Neural cell (in vitro differentiated cells): ENCODE measurements around the gene ROR1. TPM values are rescaled to one million over a fixed set of nuclear protein-coding genes. Genes with fewer than 3 reads are reported as not detected.

Source experiments
- H2AFZ ChIP-seq: fragments of 200-600, 300-800 bp; sonication (generic), shearing (Covaris generic); 2 replicates; pipeline ENCODE4 v1.6.0; 2014; ENCODE audit warnings: low read depth, mild to moderate bottlenecking, antibody characterized with exemption, low read length, moderate library complexity
- H3F3A ChIP-seq: fragments of 200-600 bp; shearing (Covaris generic); 2 replicates; pipeline ENCODE4 v1.6.1; 2016; ENCODE audit warnings: mild to moderate bottlenecking, moderate library complexity, mixed read lengths, antibody characterized with exemption, low read length; ENCODE audit not compliant: insufficient read depth, poor library complexity, severe bottlenecking
- H3K27ac ChIP-seq: fragments of 200-600, 300-800 bp; sonication (generic), shearing (Covaris generic); 2 replicates; pipeline ENCODE4 v1.5.1; 2014; ENCODE audit warnings: mild to moderate bottlenecking, low read length, moderate library complexity
- H3K27me3 ChIP-seq: fragments of 300-800, 200-600 bp; sonication (generic), shearing (Covaris generic); 2 replicates; pipeline ENCODE4 v1.6.0; 2014; ENCODE audit warnings: mild to moderate bottlenecking, low read depth, low read length, moderate library complexity; ENCODE audit not compliant: insufficient read depth
- H3K36me3 ChIP-seq: fragments of 300-800, 200-600 bp; sonication (generic), shearing (Covaris generic); 2 replicates; pipeline ENCODE4 v1.5.1; 2014; ENCODE audit warnings: mild to moderate bottlenecking, antibody characterized with exemption, low read length, moderate library complexity; ENCODE audit not compliant: insufficient read depth
- H3K4me2 ChIP-seq: fragments of 300-800, 200-600 bp; sonication (generic), shearing (Covaris generic); 2 replicates; pipeline ENCODE4 v1.6.0; 2014; ENCODE audit warnings: mild to moderate bottlenecking, low read length
- H3K4me3 ChIP-seq: fragments of 300-800, 200-600 bp; sonication (generic), shearing (Covaris generic); 2 replicates; pipeline ENCODE4 v1.5.1; 2014; ENCODE audit warnings: mild to moderate bottlenecking, low read length, moderate library complexity
- H3K79me2 ChIP-seq: fragments of 200-600 bp; shearing (Covaris generic); replicated peaks from 2 replicates; pipeline ENCODE4 v1.6.0; 2014; ENCODE audit warnings: mild to moderate bottlenecking, low read length, moderate library complexity; ENCODE audit not compliant: insufficient read depth
- H3K9ac ChIP-seq: fragments of 300-800, 200-600 bp; sonication (generic), shearing (Covaris generic); 2 replicates; pipeline ENCODE4 v1.6.1; 2016; ENCODE audit warnings: mild to moderate bottlenecking, low read length, mixed read lengths
- H3K9me2 ChIP-seq: fragments of 200-600 bp; shearing (Covaris generic); 2 replicates; pipeline ENCODE4 v1.6.1; 2016; ENCODE audit warnings: mild to moderate bottlenecking, low read length, mixed read lengths; ENCODE audit not compliant: insufficient read depth
- H3K9me3 ChIP-seq: fragments of 200-600, 300-800 bp; sonication (generic), shearing (Covaris generic); 2 replicates; pipeline ENCODE4 v1.6.1; 2016; ENCODE audit warnings: mild to moderate bottlenecking, mixed run types, low read length, moderate library complexity, mixed read lengths
- H4K20me1 ChIP-seq: fragments of 200-600 bp; shearing (Covaris generic); 2 replicates; pipeline ENCODE4 v1.6.1; 2016; ENCODE audit warnings: mild to moderate bottlenecking, mixed run types; ENCODE audit not compliant: insufficient read depth
- CTCF ChIP-seq: fragments of 450-650 bp; IDR thresholded peaks from 2 replicates; pipeline ENCODE4 v1.5.1; 2014; ENCODE audit warnings: antibody characterized with exemption, mild to moderate bottlenecking, moderate library complexity; ENCODE audit not compliant: poor library complexity, severe bottlenecking
- EP300 ChIP-seq: fragments of 450-650 bp; conservative IDR thresholded peaks from 2 replicates; pipeline ENCODE4 v1.6.1; 2014; ENCODE audit warnings: antibody characterized with exemption, mild to moderate bottlenecking, moderate library complexity; ENCODE audit not compliant: poor library complexity, severe bottlenecking
- EZH2 ChIP-seq: fragments of 200-600, 300-800 bp; shearing (Covaris generic), sonication (generic); IDR thresholded peaks from 2 replicates; pipeline ENCODE4 v1.6.1; 2014; ENCODE audit warnings: antibody characterized with exemption, low read length, borderline replicate concordance, mild to moderate bottlenecking; ENCODE audit not compliant: insufficient read depth, poor library complexity, severe bottlenecking
- MXI1 ChIP-seq: fragments of 450-650 bp; conservative IDR thresholded peaks from 2 replicates; pipeline ENCODE4 v1.6.1; 2014; ENCODE audit warnings: antibody characterized with exemption, mild to moderate bottlenecking; ENCODE audit not compliant: poor library complexity, severe bottlenecking
- POLR2AphosphoS5 ChIP-seq: IDR thresholded peaks from 2 replicates; pipeline ENCODE4 v1.6.1; 2012
- RAD21 ChIP-seq: fragments of 450-650 bp; conservative IDR thresholded peaks from 2 replicates; pipeline ENCODE4 v1.6.1; 2014; ENCODE audit warnings: antibody characterized with exemption, mild to moderate bottlenecking, moderate library complexity
- REST ChIP-seq: IDR thresholded peaks from 2 replicates; pipeline ENCODE4 v1.6.1; 2012; ENCODE audit warnings: borderline replicate concordance
- SMC3 ChIP-seq: fragments of 450-650 bp; conservative IDR thresholded peaks from 2 replicates; pipeline ENCODE4 v1.6.1; 2014; ENCODE audit warnings: antibody characterized with exemption, mild to moderate bottlenecking, moderate library complexity; ENCODE audit not compliant: poor library complexity
- TAF1 ChIP-seq: IDR thresholded peaks from 2 replicates; pipeline ENCODE4 v1.6.1; 2012; ENCODE audit warnings: low read depth
- polyA plus RNA-seq: library from polyadenylated mRNA; depleted of rRNA; stranded (reverse); fragments of >200 nt; gene quantifications from 2 replicates; pipeline ENCODE4 v1.2.3, GENCODE V29; 2014

Gene ROR1
- polyA plus RNA-seq, 1 donor from 2014 or later: 0.27 TPM

GRCh38 chr1:63914706-63915105 is 140.9 kb downstream of the ROR1 start:
- Histone ChIP-seq H3K4me2 (no peak overlapping the region), H3K79me2 (no peaks in the 10 kb centered on the region), H3K9ac (no peak overlapping the region), H4K20me1 (no peaks in the 10 kb centered on the region), H3K27me3 (no peaks in the 10 kb centered on the region), H3K27ac (no peak overlapping the region), H3K9me3 (no peaks in the 10 kb centered on the region), H3F3A (no peaks in the 10 kb centered on the region), H3K9me2 (no peaks in the 10 kb centered on the region), H3K36me3 (no peaks in the 10 kb centered on the region), H3K4me3 (no peak overlapping the region), H2AFZ (no peak overlapping the region)
- TF ChIP-seq TAF1 (no peak), SMC3 (no peak), EZH2 (no peak), POLR2AphosphoS5 (no peak), RAD21 (no peak), REST (no peak), CTCF (no peak), EP300 (no peak), MXI1 (no peak)

GRCh38 chr1:63915121-63915520 is 141.3 kb downstream of the ROR1 start:
- no peak overlapping the region for H3K4me3 ChIP-seq
- no peak overlapping the region for H3K4me2 ChIP-seq
- H3K9me2 ChIP-seq: no peaks in the 10 kb centered on the region
- no peaks in the 10 kb centered on the region for H3F3A ChIP-seq
- H3K36me3 ChIP-seq: no peaks in the 10 kb centered on the region
- TF ChIP-seq CTCF: no peak
- no peak for TF ChIP-seq TAF1
- TF ChIP-seq MXI1: no peak
- no peak for TF ChIP-seq EP300
- TF ChIP-seq RAD21: no peak
- TF ChIP-seq REST: no peak
- TF ChIP-seq EZH2: no peak
- no peak for TF ChIP-seq SMC3
- H3K9me3 ChIP-seq: no peaks in the 10 kb centered on the region
- H4K20me1 ChIP-seq: no peaks in the 10 kb centered on the region
- H3K9ac ChIP-seq: no peak overlapping the region
- no peak overlapping the region for H3K27ac ChIP-seq
- H2AFZ ChIP-seq: no peak overlapping the region
- no peaks in the 10 kb centered on the region for H3K79me2 ChIP-seq
- no peaks in the 10 kb centered on the region for H3K27me3 ChIP-seq
